GM21360 (cell line): ENCODE data around the gene MTG2.
A peak's percentile ranks its signal among the peaks of the same experiment; 100 is the strongest.

Source experiments
- ATAC-seq: cut with Tn5 transposase; IDR thresholded peaks from one replicate; pipeline ENCODE4 v1.9.1; 2021; ENCODE audit warnings: mild to moderate bottlenecking, moderate library complexity; ENCODE audit not compliant: unreplicated experiment

MTG2 gene

DNA sequence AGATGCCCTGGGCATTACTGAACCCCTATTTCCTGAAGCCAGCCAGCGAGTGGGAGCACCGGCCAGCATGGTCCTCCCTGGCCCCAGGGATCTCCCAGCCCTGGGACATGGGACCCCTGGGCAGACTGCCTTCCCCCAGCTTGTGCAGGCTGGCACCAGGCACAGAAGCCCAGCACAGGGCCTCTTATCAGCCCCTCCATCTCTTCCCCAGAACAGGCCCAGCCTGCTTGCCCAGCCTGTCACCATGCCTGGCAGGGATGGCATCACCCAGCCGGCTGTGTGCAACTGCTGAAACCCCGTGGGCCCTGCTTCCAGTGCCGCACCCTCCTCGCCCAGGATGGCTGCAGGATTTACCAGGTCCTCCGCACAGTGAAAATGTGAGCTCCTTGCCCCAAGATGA is 49.4 kb downstream of the MTG2 start:
- ATAC-seq = no peak

GRCh38 chr20:62232770-62233645 is 50.2 kb downstream of the MTG2 start:
- no peak for ATAC-seq

- ATAC-seq = no peak
These were observed 50.9 kb downstream of the MTG2 start for GRCh38 chr20:62233684-62234083.

DNA sequence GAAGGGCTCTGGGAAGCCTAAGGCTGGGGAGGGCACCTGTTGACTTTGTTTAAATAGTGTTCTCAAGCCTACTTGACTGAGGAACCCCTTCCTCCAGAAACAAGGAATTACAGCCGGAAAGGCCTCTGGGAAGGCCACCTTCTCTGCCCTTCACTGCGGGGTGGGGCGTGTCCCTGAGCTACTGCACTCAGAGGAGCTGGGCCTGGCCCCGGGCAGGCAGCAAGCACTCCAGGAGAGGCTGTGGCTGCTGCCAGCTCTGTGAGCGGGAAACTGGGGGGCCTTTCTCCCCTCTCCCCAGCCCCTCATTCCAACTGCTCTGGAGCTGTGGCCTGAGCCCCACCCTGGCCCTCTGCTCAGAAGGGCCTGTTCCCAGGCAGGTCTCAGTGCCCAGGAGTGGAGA is 51.5 kb downstream of the MTG2 start:
- ATAC-seq = no peak

GRCh38 chr20:62235001-62235776 is 52.4 kb downstream of the MTG2 start:
- ATAC-seq = no peak

- no peak for ATAC-seq
These were observed 52.9 kb downstream of the MTG2 start for GRCh38 chr20:62235777-62236157.

DNA sequence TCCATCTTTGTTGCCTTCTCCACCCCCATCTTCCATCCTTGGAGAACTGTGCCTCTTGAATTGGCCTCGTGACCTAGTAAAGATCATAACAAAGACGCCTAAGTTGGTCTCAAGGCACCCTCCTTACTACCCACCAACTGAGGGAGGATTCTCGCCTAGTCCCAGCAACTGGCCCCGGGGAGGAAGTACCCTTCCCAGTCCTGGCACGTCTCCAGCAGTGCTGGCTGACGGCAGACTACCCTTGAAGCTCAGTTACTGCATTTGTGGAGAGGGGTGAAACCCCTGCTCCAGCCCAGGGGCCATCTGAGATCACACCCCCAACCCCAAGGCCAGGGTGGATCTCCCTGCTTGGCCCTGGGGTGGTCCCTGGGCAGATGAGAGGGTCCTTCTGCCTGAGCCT is 53.4 kb downstream of the MTG2 start:
- ATAC-seq = no peak

GRCh38 chr20:62236766-62237513 is 54.1 kb downstream of the MTG2 start:
- ATAC-seq = no peak

DNA sequence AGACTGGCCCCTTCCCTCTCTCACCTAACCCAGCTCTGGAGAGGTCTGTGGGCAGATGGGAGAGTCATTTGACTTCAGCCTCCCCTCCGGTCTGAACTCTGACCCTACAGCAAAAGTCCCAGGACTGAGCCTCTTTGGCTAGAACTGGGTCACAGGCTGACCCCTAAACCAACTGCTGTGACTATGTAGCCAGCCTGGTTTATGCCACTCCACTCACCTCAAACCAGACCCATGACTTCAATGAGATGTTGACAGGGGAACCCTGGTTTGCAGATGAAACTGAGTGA is 54.6 kb downstream of the MTG2 start:
- no peak for ATAC-seq

DNA sequence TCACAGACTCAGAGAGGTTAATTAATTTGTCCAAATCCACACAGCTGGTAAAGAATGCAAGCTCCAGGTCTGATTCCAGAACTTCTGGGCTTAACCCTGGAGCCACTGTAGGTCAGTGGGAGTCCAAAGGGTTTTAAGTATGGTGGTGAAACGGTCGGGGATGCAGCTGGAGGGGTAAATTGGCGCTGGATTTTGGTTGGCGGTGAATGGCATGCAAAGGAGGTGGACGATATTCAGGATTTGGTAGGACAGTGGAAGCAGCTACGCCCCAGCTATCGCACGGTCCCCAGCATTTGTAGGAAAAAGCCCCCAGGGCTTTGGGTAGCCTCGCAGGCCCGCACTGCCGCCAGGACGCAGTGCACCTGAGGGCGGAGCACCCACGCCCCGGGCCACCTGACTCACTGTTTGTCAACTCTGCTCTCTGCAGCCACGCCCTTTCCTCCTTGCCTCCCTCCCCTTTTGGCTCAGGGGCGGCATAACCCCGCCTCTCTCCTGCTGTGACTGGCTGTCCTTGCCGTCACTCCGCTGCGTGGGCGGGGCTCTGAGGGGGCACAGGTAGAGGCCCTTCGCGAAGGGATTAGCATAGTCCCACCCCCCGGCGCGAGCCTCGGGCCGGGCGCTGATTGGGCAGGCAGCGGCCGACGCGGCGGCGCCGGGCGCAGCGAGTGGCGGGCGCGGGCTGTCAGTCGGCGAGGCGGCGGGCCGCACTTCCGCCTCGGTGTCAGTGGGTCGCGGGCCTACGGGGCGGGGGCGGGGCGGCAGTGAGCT is 55.2 kb downstream of the MTG2 start, which contains the start of gene OSBPL2:
Gene OSBPL2 (plus strand): TSS at position 721 of the 768 bp plus-strand sequence. CDS start 17,664 bp downstream, outside the sequence.
- ATAC-seq = peak; percentile 95

- no peak for ATAC-seq
These were observed 55.9 kb downstream of the MTG2 start for GRCh38 chr20:62238569-62239277.

- no peak for ATAC-seq
These were observed 56.6 kb downstream of the MTG2 start for GRCh38 chr20:62239278-62239879.

DNA sequence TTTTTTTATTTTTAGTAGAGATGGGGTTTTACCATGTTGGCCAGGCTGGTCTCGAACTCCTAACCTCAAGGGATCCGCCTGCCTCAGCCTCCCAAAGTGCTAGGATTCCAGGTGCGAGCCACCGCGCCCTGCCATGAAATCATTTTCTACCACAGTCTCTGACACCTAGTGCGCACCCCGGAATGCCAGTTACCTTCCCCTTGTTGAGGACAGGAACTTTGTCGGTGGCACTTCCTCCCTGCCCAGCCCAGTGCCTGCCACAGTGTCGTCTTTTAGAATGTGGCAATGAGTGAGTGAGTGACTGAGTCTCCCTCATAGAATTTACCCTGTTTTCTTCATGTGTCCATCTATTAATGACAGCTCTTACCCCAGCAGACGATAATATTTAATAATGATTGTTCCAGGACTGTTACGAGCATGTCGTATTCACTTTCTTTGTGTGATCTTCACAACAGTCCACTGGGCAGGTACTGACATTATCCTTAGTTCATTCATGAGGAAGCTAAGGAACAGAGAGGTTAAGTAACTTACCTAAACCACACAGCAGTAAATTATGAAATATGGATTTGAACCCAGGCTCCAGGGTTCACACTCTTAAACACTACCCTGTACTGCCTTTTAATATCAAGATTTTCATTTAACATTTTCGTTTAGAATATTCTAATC is 57.3 kb downstream of the MTG2 start:
- no peak for ATAC-seq

DNA sequence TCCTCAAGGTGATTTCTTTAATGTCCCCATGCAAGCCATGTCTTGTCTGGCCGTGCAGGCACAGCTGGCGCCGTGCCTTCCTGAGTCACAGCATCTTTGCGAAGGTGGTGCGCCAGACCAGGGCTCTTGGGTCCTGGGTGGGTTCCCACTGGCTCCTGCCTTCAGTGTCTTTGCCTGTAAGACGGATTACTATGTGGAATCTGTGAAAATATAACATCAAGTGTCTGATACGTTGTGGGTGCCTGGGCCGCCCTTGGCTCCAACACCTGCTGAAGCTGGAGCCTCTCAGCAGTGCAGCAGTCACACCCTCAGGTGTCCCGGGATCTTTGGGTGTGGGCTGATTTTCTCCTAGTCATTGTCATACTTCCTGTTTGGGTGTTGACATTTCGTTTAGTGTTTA is 58.7 kb downstream of the MTG2 start:
- no peak for ATAC-seq

- no peak for ATAC-seq
These were observed 59.3 kb downstream of the MTG2 start for GRCh38 chr20:62242176-62242575.

DNA sequence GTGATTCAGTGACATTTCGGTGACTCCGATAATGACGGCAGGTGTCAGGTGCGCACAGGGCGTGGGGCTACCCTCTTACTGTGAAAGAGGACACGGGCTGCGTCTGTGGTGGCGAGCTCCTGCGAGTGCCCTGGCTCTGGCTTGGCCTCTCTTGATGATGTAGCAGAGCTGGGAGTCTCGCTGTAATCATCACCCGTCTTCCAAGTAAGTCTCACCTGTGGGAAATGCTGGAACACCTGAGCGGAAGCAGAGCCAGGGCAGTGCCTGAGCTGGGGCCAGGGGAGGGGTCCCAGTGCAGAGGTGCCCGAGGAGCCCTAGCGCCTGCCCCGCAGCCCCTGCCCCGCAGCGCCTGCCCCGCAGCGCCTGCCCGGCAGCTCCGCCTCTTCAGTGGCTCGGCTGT is 60.3 kb downstream of the MTG2 start:
- no peak for ATAC-seq

DNA sequence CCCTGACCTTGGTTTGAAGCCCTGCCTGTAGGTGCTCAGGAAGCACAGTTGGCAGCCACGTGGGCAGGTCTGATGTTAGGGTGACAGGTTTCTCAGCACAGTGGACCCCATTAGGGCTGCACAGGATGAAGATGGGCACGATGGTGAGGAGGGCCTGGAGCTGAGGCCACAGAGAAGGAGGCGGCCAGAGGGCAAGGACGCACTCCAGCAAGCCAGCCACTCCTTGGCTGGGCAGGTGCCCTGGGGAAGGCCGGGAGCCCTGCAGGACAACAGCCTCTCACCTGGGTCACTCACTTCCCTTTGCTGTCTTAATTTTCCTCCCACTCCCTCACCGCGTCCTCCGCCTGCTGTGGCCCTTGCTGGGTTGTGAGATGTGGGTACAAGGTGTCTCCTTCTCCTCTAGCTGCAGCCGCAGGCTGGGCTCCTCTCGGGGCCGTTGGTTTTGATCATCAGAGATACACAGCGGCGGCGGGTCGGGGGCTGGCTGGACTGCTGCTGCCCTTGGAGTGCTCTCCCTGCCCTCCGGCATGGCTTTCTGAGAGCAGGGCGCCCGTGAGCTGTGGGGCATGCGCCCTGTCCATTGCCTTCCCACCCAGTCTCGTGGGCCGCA is 61.2 kb downstream of the MTG2 start:
- ATAC-seq = no peak

DNA sequence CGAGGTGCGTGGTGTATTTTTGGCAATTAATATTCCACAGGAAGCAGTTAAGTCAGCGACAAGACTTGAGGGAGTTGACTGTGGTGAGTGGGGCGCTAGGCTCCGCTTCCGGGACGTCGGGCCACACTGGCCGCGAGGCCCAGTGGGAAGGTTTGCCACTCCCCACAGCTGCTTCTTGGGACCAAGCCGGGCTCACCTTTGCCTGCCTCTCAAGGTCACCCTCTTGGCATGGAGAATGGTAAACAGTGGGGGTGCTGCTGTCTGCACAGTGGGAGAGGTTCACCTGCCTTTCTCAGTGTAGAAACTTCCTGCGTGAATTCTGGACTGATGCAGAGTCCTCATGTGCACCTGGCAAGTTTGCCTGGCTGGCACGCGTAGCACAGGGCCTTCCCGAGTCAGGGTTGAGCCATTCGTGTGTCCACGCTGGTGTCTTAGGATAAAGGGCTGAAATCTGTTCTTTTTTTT is 61.8 kb downstream of the MTG2 start:
- no peak for ATAC-seq

GRCh38 chr20:62245911-62246280 is 63.1 kb downstream of the MTG2 start:
- no peak for ATAC-seq
